ENCODE results near the gene PTH1R.

The PTH1R gene

DNA sequence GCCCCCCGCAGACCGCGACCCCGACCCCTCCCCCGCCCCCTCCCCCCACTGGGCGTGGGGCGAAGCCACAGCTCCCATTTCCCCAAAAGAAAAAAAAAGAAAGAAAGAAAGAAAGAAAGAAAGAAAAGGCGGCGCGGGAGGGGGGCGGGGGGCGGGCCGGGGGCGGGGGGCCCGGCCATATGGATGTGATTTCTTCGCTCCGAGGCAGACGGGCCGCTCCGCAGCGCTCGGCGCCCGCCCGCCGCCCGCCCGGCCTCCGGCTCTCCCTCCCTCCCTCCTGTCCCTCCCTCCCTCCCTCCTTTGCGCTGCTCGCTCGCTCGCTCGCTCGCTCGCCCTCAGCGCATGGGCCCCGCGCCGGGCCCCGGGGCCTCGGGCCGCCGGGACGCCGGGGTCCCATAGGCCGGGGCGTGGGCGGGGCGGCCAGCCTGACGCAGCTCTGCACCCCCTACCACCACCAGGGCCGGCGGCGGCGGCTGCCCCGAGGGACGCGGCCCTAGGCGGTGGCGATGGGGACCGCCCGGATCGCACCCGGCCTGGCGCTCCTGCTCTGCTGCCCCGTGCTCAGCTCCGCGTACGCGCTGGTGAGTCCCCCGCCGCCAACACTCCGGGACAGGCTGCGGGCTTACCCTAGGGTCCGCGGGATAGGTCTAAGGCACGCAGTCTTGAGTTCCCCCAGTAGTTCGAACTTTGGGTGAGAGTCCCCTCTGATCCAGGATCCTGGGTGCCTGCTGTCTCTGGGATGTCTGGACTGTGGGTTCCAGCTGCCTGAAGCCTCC, 5.7 kb downstream of the PTH1R start:
- DNase-seq (ENCODE audit: low spot score): peak; percentile 39

DNA sequence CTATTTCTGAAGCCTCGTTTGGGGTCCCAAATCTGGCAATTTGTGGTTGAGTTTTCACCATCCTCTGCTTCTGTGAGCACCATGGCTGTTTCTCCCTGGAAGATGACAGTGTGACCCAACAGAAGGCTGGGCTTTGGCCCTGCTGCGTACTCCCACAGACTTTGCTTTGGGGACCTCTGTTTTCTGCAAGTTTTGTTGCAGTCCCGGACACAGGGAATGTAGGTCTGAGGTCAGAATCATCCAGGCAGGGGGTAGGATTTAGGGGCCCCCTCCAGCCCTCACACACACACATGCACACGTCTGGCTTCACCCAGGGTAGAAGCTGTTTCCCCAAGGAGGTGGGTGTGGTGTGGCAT, 6.3 kb downstream of the PTH1R start:
- DNase-seq (ENCODE audit: low spot score): no peak

DNA sequence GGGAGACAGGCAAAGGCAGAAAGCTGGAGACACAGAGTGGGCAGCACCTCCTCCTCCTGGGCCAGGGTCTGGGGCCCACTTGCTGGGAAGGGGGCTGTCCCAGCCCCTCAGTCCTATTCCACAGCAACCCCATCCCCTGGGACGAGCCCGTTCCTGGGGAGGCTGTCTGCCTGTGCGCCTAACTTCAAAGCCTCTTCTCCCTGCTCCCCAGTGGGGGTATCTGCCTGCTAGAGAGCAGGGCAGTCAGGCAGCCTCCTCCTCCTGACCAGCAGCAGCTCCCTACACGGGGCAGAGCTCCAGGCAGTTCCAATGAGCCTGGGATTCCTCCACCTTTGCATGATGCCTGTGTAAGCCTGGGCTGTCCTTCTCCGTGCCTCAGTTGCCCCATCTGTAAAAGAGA, 6.9 kb downstream of the PTH1R start:
- DNase-seq (ENCODE audit: low spot score): no peak

DNA sequence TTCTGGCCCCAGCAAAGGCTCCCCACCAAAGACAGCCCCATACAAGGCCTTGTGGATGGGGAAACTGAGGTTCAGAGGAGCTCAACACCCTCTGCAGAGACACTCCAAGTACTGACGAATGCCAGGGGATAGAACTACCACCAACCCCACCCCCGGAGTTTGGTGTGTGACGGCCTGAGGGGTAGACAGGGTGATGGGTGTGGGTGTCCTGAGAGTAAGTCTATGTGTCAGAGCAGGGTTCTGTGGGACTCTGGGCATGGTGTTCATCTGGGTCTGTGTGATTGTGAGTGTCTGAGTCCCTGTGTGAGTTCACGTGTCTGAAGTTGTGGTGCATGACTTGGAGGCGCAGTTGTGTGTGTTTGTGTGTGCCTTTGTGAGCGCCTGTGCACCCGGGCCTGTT, 7.4 kb downstream of the PTH1R start:
- DNase-seq (ENCODE audit: low spot score): no peak

DNA sequence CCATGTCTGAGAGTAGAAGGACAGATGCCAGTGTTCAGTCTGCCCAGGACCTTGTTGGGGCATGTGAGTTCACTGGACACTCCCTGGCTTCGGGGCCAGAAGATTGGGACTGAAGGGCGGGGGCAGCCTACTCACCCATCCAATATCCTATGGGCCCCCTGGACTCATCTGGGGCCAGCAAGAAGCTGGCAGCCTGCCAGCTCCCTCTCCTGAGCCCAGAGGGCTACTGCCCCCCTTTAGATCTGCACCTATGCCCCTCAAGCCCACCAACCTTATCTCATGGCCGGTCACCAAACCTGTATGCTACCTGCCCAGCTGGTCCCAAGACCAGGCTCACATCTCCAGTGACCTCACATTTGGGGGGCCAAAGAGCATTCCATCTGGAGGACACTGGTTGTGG, 8.1 kb downstream of the PTH1R start:
- no peak for DNase-seq (ENCODE audit: low spot score)

DNA sequence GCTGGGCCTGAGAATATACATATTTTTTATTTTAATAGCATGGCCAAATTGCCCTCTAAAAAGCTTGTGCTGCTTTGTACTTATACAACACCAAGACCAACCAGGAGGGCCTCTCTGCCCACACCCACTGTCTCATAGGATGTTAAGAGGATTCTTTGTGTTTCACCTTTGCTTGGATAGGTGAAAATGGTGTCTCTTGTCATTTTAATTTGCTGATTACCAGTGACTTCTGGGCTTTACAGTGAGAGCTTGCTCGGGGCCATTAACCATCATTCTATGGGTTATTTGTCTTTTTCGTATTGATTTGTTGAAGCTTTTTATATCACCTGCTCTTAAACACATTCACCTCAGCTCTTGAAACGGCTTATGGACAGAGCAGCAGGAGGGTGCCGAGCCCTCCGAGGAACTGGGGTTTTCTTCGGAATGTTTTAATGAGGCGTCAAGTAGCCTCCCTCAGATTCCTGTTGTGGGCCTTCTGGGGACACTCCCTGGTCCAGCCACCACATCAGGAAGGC, 10.5 kb downstream of the PTH1R start:
- no peak for DNase-seq (ENCODE audit: low spot score)

DNA sequence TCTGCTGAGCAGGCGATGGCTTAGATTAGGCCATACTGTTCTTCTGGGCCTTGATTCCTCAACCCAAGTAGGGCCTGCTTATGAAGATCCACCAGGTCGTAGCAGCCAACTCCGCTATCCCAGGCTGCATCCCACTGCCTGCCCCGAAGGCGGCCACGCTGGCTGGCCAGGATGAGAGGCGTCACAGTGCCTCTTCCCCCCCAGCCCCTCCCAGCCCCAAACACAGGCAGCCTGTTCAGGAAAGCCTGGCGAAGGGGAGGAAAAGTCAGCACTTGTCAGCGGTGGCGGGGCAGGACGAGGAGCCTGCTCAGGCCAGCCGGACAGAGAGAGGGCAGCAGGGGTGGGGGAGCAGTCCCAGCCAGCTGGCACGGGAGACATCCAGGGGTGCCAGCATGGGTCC, 11.2 kb downstream of the PTH1R start:
- no peak for DNase-seq (ENCODE audit: low spot score)

DNA sequence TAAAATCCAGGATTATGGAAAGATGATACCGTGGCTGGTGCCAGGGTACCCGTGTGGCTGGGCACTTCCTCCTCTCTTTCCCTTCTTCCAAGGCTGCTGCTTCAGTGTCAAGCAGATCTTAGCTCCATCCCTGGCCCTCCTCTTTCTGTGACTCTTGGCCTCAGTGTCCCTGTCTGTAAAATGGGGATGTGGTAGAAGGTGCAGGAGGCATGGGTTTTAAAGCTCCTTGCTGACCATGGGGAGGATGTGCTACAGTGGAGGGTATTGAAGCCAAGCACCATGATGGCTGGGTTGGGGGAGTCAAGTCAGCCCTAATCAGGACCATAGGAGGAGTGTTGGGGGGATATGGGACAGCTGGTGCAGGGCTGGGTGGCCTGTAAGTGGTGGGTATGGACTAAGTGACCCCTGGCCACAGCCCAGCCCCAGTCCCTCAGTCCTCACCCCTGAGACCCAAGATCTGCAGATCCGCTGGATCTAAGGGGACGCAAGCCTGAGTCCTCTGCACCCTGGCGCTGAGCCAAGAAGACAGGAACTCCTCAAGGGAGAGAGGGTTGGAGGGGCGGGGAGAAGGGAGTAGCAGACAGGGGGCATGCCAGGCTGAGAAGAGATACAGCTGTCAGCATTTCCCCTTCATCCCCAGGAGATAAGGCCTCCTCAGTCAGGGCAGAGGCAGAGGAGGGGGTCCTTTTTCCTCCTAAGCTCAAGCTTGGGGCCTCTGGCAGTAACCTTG, 12.0 kb downstream of the PTH1R start:
- no peak for DNase-seq (ENCODE audit: low spot score)

DNA sequence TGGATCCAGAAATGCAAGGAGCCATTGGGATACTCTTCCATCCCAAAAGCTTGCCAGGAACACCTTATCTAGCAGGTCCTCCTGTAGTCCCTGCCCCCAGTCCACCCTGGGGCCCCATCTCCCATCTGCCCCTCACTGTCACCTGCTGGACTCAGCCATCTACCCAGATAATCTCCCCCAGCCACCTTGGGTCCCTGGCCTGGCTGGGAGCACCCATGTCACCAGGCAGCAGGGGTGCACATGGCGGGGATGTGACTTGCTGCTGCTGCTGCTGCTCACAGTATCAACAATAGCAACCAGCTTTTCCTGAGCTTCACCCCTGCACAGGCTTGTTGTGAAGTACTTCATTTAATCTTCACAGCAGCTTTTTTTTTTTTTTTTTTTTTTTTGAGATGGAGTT, 12.6 kb downstream of the PTH1R start:
- no peak for DNase-seq (ENCODE audit: low spot score)

DNA sequence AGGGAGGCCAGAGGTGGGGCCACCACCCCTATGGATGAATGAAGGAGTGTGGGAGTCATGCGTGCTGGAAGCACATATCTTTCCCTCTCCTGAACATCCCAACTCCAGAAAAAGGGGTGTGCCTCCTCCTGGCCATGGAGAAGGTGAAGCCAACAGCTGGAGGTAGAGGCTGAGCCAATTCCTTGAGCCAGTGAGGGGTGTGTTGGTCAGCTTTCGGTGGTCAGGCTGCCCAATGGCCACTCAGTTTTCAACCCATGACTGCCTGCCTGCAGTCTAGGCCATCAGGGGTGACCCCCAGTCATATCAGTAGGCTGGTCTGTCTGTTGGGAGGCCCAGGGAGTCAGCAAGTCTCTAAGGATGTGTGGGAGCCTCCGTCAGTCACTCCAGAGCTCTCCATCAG, 13.6 kb downstream of the PTH1R start:
- no peak for DNase-seq (ENCODE audit: low spot score)

DNA sequence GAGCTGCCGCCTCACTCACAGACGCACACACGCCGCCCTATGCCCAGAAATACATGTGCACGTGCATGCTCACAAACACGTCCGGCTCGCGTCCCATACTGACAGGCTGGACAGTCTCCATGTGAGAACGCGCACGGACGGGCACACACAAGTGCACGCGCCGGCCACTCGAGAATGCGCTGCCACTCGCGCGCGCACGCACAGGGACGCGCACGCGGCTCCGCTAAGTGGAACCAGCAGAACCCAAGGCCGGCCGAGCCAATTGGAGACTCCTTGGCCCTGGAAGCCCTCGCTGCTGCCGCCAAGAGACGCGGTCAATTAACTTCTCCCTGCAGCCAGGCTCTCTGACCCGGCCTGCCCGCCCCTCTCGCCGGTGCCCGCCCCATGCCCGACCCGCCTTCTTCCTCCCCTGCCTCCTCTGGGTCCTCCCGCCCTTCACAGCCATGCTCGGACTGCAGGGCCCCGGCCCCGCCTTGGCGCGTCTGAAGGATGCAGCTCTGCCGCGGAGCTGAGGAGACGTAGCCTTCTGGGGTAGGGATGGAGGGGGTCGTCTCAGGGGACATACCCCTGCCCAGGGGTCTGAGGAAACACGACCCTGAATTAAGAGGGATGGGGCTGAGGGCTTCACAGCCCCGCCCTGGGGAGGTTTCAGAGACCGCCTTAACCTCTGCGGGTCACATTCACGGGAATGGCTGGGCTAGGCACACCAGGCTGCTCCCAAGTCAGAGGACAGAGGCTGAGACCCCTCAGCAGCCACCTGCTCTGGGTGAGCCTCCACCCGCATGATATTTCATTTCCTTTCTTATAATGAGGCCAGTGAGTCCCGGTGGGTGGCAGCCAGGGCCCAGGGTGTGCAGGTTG, 15.0 kb downstream of the PTH1R start:
- peak; percentile 86 for DNase-seq (ENCODE audit: low spot score)

DNA sequence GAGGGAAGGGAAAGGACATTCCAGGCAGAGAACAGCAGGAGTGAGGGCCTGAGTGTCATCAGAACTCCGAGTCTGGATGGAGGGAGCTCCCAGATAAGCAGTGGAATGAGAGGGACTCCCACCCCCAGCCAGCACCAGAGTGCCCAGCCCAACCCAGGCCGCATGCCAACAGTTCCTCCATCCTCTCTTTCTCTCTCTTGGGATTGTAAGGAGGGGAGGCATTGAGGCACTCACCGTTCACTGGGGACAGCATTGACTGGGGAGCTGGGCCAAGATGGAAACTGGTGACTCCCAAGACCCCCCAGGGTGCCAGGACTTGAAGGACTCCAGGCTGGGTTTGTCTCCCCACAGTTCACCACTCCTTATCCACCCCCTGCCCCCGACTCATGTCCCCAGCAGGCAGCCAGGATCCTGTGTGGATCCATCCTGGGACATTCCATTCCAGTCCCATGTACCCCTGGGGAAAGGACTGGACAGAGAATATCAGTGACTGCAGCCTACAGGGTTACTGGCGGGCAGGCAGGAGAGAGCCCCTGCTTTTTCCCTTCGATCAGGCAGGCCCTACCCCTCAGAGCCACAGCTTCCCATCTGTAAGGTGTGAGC, 15.7 kb downstream of the PTH1R start:
- DNase-seq (ENCODE audit: low spot score): no peak

DNA sequence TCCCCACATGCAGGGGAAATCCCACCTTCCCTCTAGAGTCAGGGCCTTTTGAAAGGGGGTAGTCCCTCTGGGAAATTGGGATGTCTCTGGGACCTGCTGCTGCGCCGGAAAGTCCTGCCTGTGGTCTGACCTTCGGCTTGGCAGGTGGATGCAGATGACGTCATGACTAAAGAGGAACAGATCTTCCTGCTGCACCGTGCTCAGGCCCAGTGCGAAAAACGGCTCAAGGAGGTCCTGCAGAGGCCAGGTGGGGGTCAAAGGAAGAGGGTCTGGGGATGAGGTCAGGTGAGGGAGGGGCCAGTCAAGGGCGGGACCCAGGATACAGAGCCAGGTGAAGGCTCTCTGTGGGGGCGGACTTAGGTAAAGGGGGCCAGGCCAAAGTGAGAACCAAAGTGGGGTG, 16.2 kb downstream of the PTH1R start:
- no peak for DNase-seq (ENCODE audit: low spot score)

DNA sequence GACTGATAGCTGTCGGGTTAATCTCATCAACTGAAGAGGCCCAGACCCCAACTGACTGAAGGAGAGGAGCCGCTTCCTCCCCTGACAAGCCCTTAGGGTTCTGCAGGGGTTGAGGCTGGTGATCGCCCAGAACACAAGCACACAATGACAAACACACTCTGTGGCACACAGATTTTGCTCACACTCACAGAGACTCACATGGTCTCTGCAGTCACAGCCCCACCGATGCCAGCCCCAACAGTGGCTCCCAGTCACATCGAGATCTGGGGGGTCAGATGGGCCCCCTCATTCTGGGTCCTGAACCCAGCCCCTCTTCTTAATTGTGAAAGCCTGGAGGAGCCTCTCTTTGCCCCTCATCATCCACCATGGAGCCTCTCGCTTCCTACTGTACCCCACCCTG, 16.7 kb downstream of the PTH1R start:
- no peak for DNase-seq (ENCODE audit: low spot score)

DNA sequence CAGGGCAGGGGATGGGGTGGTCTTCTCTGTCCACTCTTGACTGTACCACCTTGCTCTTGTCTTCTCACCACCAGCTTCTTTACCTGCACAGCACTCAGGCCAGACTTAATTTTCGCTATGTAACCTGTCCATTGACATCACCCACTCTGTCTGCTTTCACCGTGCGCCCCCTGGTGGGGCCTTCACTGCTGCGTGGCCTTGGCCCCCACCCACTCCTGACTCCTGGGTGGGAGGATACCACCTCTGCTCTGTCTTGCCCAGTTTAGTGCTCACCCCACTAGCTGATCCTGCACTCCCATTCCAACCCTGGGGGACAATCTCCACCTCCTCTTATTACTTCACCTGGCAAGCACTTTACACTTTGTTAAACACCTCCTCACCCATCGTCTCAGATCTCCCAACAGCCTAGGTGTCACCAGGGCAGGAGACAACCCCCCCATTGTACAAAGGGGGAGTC, 17.7 kb downstream of the PTH1R start:
- DNase-seq (ENCODE audit: low spot score): peak; percentile 56

DNA sequence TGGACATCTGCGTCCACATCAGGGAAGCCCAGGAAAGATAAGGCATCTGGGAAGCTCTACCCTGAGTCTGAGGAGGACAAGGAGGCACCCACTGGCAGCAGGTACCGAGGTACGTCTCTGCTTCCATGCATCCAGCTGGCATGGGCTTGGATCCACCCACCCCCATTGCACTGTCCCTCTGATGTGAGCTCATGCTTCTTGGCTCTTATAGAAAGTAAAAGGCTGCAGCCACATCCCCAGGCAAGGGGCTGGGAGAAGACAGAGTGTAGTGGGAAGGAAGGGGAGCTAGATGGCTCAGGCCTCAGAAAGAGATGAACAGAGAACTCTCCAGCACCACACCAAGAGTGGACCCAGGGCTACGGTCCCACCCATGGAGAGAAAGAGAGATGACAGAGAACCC, 18.2 kb downstream of the PTH1R start:
- no peak for DNase-seq (ENCODE audit: low spot score)

DNA sequence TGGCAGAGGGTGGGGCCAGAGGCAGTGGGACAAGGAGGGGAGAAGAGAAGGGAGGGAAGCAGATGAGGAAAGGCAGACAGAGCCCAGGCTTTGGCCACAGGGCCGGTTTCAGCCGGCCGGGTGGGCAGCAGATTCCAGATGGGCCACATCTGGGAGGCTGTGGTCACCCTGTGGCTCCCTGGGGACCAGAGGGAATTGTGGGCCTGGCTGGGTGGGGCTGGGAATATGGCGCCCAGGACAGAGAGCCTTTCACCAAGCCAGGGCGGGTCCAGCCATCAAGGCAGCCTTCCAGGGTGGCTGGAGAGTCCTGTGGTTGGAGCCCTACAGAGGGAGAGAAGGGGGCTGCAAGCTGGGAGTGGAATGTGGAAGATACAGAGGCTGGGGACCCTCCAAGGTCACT, 18.9 kb downstream of the PTH1R start:
- DNase-seq (ENCODE audit: low spot score): no peak

DNA sequence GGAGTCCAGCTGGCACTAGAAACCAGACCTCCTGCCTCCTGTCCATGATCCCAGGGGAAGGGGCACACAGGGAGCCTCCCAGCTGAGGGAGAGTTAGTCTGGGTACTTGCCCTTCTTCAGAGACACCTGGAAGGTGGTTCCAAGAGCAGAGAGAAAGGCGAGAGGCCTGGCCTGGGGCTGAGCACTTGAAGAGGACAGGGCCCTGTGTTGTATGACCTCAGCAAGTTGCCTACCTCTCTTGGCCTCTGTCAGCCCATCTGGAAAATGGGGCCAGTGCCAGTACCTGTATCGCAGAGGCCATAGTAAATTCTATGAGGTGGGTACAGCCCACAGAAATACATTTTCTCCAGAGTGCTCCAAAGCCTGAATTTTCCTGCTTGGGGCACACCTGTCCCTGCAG, 19.5 kb downstream of the PTH1R start:
- DNase-seq (ENCODE audit: low spot score): no peak

DNA sequence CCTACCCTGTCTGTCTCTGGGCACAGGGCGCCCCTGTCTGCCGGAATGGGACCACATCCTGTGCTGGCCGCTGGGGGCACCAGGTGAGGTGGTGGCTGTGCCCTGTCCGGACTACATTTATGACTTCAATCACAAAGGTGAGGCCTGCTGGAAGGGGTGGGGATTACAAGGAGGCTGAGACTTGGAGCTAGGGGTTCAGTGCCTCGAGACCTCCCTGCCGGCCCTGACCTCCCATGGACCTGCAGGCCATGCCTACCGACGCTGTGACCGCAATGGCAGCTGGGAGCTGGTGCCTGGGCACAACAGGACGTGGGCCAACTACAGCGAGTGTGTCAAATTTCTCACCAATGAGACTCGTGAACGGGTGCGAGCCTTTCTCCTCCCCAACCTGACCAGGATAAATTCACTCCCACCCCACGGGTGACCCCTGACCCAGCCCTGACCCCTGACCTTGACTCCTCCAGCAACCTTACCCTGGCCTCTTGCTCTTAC, 20.4 kb downstream of the PTH1R start:
- DNase-seq (ENCODE audit: low spot score): no peak

DNA sequence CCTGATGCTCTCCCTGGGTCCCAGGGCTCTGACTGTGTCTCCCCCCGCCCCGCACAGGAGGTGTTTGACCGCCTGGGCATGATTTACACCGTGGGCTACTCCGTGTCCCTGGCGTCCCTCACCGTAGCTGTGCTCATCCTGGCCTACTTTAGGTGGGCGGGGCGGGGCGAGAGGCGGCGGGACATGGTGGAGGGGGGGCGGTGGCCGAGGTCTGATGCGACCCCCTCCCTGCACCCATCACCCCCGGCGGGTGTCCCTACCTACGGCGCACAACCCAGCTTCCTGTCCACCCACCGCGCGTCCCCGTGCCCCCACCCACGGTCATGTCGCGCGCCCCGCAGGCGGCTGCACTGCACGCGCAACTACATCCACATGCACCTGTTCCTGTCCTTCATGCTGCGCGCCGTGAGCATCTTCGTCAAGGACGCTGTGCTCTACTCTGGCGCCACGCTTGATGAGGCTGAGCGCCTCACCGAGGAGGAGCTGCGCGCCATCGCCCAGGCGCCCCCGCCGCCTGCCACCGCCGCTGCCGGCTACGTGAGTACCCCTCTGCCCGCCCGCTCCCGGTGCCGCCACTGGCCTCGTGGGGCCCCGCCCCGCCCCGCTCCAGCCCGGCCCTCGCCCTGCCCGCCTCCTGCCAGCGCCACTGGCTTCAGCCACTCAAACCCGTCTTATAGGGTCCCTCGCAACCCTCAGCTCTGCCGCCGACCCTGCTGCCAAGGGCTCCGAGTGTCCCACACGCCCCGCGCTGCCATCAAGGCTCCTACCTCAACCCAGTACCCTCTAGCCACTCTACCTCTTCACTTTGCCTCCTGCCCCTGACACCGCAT, 21.0 kb downstream of the PTH1R start:
- DNase-seq (ENCODE audit: low spot score): no peak
